Measurements from ENCODE around the gene ISCA1. TPM values are rescaled to one million over a fixed set of nuclear protein-coding genes. Genes with fewer than 3 reads are reported as not detected.

The ISCA1 gene
- total RNA-seq, 1 donor from 2014 or later = 47.1 TPM

GRCh38 chr9:86222667-86223066 is 59.7 kb downstream of the ISCA1 start:
- no peak for DNase-seq (ENCODE audit: low read depth)

GRCh38 chr9:86219606-86220005 is 62.7 kb downstream of the ISCA1 start:
- no peak for DNase-seq (ENCODE audit: low read depth)

GRCh38 chr9:86217076-86217755 is 65.1 kb downstream of the ISCA1 start:
- no peak for DNase-seq (ENCODE audit: low read depth)

Other genes starting within 250 kb of the ISCA1 start
- 81.1 and 177 TPM in 2 replicates for gene GOLM1, start 183.0 kb downstream of the ISCA1 start, total RNA-seq
- 0.15 TPM in 1 of 2 replicates, not detected in the other for gene C9orf153, start 22.9 kb downstream of the ISCA1 start, total RNA-seq
- gene TUT7, start 71.9 kb upstream of the ISCA1 start, total RNA-seq = 34.2 and 39.7 TPM in 2 replicates